Measurements from ENCODE around the gene ZDHHC23. TPM values are rescaled to one million over a fixed set of nuclear protein-coding genes. Genes with fewer than 3 reads are reported as not detected.

ZDHHC23 gene
- polyA plus RNA-seq, 1 of the 3 experiments (the other 2 are of a cell fraction), result 3.7 TPM

- TF ChIP-seq REST (IDR thresholded peaks at IDR 0.05; ENCODE audit: low read depth, low read length), result no peak
- no peak for TF ChIP-seq NRF1 (IDR thresholded peaks at IDR 0.05; ENCODE audit: low read depth, low read length)
- no peak for TF ChIP-seq TEAD4 (IDR thresholded peaks at IDR 0.05; ENCODE audit: borderline replicate concordance, insufficient read depth)
- TF ChIP-seq CTCF (IDR thresholded peaks at IDR 0.05), result no peak
- no peak for TF ChIP-seq TAF1 (IDR thresholded peaks at IDR 0.05; ENCODE audit: borderline replicate concordance, low read depth, low read length)
- TF ChIP-seq, protein P1, sequence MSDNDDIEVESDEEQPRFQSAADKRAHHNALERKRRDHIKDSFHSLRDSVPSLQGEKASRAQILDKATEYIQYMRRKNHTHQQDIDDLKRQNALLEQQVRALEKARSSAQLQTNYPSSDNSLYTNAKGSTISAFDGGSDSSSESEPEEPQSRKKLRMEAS (IDR thresholded peaks at IDR 0.05; ENCODE audit: low read depth), result no peak
- TF ChIP-seq, protein P2, sequence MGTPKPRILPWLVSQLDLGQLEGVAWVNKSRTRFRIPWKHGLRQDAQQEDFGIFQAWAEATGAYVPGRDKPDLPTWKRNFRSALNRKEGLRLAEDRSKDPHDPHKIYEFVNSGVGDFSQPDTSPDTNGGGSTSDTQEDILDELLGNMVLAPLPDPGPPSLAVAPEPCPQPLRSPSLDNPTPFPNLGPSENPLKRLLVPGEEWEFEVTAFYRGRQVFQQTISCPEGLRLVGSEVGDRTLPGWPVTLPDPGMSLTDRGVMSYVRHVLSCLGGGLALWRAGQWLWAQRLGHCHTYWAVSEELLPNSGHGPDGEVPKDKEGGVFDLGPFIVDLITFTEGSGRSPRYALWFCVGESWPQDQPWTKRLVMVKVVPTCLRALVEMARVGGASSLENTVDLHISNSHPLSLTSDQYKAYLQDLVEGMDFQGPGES (IDR thresholded peaks at IDR 0.05; ENCODE audit: low read depth, low read length), result no peak
- no peak for TF ChIP-seq TCF12 (IDR thresholded peaks at IDR 0.05)
- no peak for TF ChIP-seq GATA2 (CRISPR knock-in tag; IDR thresholded peaks at IDR 0.05)
These were observed 57.7 kb downstream of the ZDHHC23 start (continued) for GRCh38 chr3:114005481-114005880.

- H3F3A ChIP-seq (replicated peaks; ENCODE audit: insufficient read depth), result no peaks in the 10 kb centered on the region
- 73% methylated on average over 2 of the region's 2 CpGs for WGBS (ENCODE audit: low lambda C conversion rate)
- no peak for DNase-seq
- ChIA-PET POLR2A (no interaction called here), CTCF (interaction anchor here (1.8 kb wide), 1 partner anchor 29 kb away, joined by 4 read pairs; no protein-coding TSS in a partner anchor)
- no peak overlapping the region for H3K4me3 ChIP-seq (ENCODE audit: low read depth in 2 of 2, low read length in 1 of 2)
- no peaks in the 10 kb centered on the region for H3K27me3 ChIP-seq (ENCODE audit: insufficient read depth)
- no peaks in the 10 kb centered on the region for H3K4me1 ChIP-seq (ENCODE audit: control insufficient read depth in 1 of 2, insufficient read depth in 2 of 2, low read depth in 1 of 2, low read length in 1 of 2)
- no peaks in the 10 kb centered on the region for H4K20me1 ChIP-seq (ENCODE audit: insufficient read depth)
- no peak overlapping the region for H2AFZ ChIP-seq (ENCODE audit: low read depth)
- no peaks in the 10 kb centered on the region for H3K9me3 ChIP-seq
- H3K79me2 ChIP-seq (ENCODE audit: insufficient read depth), result no peaks in the 10 kb centered on the region
- TF ChIP-seq NRF1 (IDR thresholded peaks at IDR 0.05; ENCODE audit: low read depth, low read length) (no peak), MEF2A (IDR thresholded peaks at IDR 0.05; ENCODE audit: borderline replicate concordance, low read depth) (no peak), CHD2 (IDR thresholded peaks at IDR 0.05; ENCODE audit: low read length, partially characterized antibody) (no peak), RXRA (IDR thresholded peaks at IDR 0.05; ENCODE audit: borderline replicate concordance, low read depth) (no peak), MXI1 (IDR thresholded peaks at IDR 0.05; ENCODE audit: low read depth, low read length) (no peak), FOSL2 (IDR thresholded peaks at IDR 0.05; ENCODE audit: borderline replicate concordance, low read depth) (no peak), JUND (IDR thresholded peaks at IDR 0.05) (no peak)
- peaks cover 0 to 3% of the 10 kb centered on the region in 2 experiments for H3K36me3 ChIP-seq (replicated peaks in 1 of 2; ENCODE audit: control insufficient read depth in 1 of 2, insufficient read depth in 2 of 2, low read length in 1 of 2)
- no peak overlapping the region for H3K27ac ChIP-seq (ENCODE audit: low read depth in 2 of 2, low read length in 1 of 2)
- no peak overlapping the region for H3K4me2 ChIP-seq
- H3K9me2 ChIP-seq, result no peaks in the 10 kb centered on the region
- no peak overlapping the region for H3K9ac ChIP-seq
These were observed 63.4 kb downstream of the ZDHHC23 start for GRCh38 chr3:114011059-114011797.

Data from SK-N-SH (cell line).